ENCODE measurements around the gene LNX1. TPM values are rescaled to one million over a fixed set of nuclear protein-coding genes. Genes with fewer than 3 reads are reported as not detected.

LNX1 gene
- total RNA-seq, 1 experiment from 2014 or later = 1.7 TPM

DNA sequence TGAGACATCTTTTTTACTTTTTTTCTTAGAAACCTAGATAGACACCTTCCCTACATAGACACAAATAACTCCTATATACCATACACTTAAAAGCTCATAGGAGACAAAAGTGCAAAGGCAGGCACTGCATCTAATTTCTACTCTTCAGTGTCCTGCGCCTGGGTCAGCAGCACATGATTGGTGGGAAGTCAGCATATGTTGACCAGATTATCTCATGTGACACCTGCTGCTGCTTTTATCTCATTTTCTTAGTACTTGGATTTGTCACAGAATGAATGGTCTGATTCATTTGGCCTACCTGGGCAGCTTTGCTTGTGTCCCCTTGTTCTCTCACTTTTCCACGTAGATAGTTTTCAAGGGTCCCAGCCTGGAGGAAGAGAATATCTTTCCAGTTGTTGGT lies 24.9 kb upstream of the LNX1 start:
- Histone ChIP-seq H2BK12ac (ENCODE audit: insufficient read length, low read depth, low read length) (no peak overlapping the region), H3K18ac (ENCODE audit: insufficient read length, low read depth, low read length) (no peak overlapping the region), H3K23me2 (ENCODE audit: insufficient read length, low read depth, low read length, poor library complexity, severe bottlenecking) (no peaks in the 10 kb centered on the region), H3K23ac (ENCODE audit: insufficient read length, low read depth, low read length) (no peak overlapping the region), H2BK5ac (ENCODE audit: insufficient read length, low read length) (no peak overlapping the region), H3K4ac (ENCODE audit: low read depth, low read length) (no peak overlapping the region), H4K20me1 (ENCODE audit: control insufficient read depth, insufficient read depth, insufficient read length) (no peaks in the 10 kb centered on the region), H3K4me1 (ENCODE audit: insufficient read depth, low read length) (0 out of 2 replicates have a peak, but pooled peaks cover 2% of the 10 kb centered on the region), H3K4me2 (ENCODE audit: insufficient read depth, insufficient read length, low read length) (no peak overlapping the region), H2AK5ac (ENCODE audit: insufficient read length, low read length) (no peak overlapping the region), H3K9ac (ENCODE audit: extremely low read depth, insufficient read length, low read length) (no peak overlapping the region), H2AFZ (ENCODE audit: low read length) (no peak overlapping the region), H3K56ac (ENCODE audit: insufficient read length, low read depth, low read length) (no peak overlapping the region), H4K8ac (replicated peaks; ENCODE audit: insufficient read length, low read depth, low read length) (no peak overlapping the region), H3K79me1 (ENCODE audit: insufficient read depth, low read depth, low read length, poor library complexity, severe bottlenecking) (no peaks in the 10 kb centered on the region), H3K14ac (ENCODE audit: insufficient read depth, low read length) (no peak overlapping the region), H2BK120ac (ENCODE audit: low read depth, low read length, poor library complexity, severe bottlenecking) (no peak overlapping the region), H3K79me2 (ENCODE audit: insufficient read depth, low read length) (no peaks in the 10 kb centered on the region), H3T11ph (ENCODE audit: low read length) (no peak overlapping the region), H4K91ac (ENCODE audit: insufficient read length, low read depth, low read length) (no peak overlapping the region), H3K27ac (ENCODE audit: insufficient read length, low read depth, low read length) (no peak overlapping the region), H2BK20ac (ENCODE audit: low read depth, low read length, poor library complexity, severe bottlenecking) (no peak overlapping the region), H3K9me3 (ENCODE audit: control insufficient read depth, low read depth, low read length) (no peaks in the 10 kb centered on the region), H3K27me3 (ENCODE audit: insufficient read depth, low read length) (no peaks in the 10 kb centered on the region), H2BK15ac (ENCODE audit: low read depth, low read length) (no peak overlapping the region), H4K5ac (ENCODE audit: insufficient read length, low read depth, low read length) (no peak overlapping the region)
- Mint-ChIP-seq H3K9me3 (peaks cover 3 to 4% of the 10 kb centered on the region in 2 experiments; a peak in 4 of 5 replicates), H3K4me1 (peaks cover 7 to 8% of the 10 kb centered on the region in 2 experiments; a peak in 3 of 4 replicates), H3K4me3 (no peak overlapping the region), H3K27ac (no peak overlapping the region), H3K36me3 (ENCODE audit: insufficient read depth in 1 of 3, low read depth in 3 of 3) (no peaks in the 10 kb centered on the region), H3K27me3 (ENCODE audit: low read depth) (no peaks in the 10 kb centered on the region)
- TF ChIP-seq CTCF (conservative IDR thresholded peaks at IDR 0.05) = no peak
- no CpG with 5 or more reads among the region's 2 CpGs for WGBS (ENCODE audit: extremely low coverage, insufficient read length, low lambda C conversion rate)
- no peak for DNase-seq
